Choroid plexus epithelial cell (primary cell): ENCODE results near the gene TBATA.

ENCODE experiments used
- DNase-seq: peaks from one replicate; pipeline ENCODE4 v3.0.0-alpha.2; 2010; ENCODE audit warnings: low read depth
- H3K4me3 ChIP-seq: 2 replicates; pipeline ENCODE4 v1.5.1; 2011; ENCODE audit warnings: low read depth, mild to moderate bottlenecking, control low read depth, low read length, moderate library complexity
- TF ChIP-seq, protein P1 (sequence below): conservative IDR thresholded peaks from 2 replicates; pipeline ENCODE4 v1.5.1; 2011; ENCODE audit warnings: low read depth, mild to moderate bottlenecking, control low read depth, inconsistent platforms, low read length, moderate library complexity

Gene TBATA, protein sequence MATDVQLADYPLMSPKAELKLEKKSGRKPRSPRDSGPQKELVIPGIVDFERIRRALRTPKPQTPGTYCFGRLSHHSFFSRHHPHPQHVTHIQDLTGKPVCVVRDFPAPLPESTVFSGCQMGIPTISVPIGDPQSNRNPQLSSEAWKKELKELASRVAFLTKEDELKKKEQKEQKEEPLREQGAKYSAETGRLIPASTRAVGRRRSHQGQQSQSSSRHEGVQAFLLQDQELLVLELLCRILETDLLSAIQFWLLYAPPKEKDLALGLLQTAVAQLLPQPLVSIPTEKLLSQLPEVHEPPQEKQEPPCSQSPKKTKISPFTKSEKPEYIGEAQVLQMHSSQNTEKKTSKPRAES

DNA sequence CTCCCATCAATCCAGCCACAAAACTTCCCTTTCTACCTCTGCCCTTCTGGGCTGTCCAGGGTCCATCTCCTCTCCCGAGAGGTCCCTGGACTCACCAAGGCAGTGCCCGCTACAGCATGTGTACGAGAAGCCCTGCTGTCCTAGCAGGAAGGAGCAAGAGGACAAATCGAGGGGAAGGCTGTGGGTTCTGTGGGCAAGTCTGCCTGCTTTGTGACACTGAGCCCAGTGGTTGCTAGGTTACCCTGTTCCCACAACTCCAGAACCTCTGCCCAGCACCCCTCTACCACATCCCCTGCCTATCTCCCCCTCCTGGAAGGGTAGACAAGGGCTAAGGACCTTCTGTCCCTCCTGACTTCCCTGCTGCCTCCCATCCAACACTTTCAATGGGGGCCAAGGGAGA, at the start of gene TBATA:
Gene TBATA (minus strand): TSS at position 188 of the 400 bp plus-strand sequence. CDS start 1,998 bp downstream, outside the sequence.
- no peak within 1 kb of the TSS for H3K4me3 ChIP-seq
- TF ChIP-seq, protein P1, sequence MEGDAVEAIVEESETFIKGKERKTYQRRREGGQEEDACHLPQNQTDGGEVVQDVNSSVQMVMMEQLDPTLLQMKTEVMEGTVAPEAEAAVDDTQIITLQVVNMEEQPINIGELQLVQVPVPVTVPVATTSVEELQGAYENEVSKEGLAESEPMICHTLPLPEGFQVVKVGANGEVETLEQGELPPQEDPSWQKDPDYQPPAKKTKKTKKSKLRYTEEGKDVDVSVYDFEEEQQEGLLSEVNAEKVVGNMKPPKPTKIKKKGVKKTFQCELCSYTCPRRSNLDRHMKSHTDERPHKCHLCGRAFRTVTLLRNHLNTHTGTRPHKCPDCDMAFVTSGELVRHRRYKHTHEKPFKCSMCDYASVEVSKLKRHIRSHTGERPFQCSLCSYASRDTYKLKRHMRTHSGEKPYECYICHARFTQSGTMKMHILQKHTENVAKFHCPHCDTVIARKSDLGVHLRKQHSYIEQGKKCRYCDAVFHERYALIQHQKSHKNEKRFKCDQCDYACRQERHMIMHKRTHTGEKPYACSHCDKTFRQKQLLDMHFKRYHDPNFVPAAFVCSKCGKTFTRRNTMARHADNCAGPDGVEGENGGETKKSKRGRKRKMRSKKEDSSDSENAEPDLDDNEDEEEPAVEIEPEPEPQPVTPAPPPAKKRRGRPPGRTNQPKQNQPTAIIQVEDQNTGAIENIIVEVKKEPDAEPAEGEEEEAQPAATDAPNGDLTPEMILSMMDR = no peak
- DNase-seq = no peak

DNA sequence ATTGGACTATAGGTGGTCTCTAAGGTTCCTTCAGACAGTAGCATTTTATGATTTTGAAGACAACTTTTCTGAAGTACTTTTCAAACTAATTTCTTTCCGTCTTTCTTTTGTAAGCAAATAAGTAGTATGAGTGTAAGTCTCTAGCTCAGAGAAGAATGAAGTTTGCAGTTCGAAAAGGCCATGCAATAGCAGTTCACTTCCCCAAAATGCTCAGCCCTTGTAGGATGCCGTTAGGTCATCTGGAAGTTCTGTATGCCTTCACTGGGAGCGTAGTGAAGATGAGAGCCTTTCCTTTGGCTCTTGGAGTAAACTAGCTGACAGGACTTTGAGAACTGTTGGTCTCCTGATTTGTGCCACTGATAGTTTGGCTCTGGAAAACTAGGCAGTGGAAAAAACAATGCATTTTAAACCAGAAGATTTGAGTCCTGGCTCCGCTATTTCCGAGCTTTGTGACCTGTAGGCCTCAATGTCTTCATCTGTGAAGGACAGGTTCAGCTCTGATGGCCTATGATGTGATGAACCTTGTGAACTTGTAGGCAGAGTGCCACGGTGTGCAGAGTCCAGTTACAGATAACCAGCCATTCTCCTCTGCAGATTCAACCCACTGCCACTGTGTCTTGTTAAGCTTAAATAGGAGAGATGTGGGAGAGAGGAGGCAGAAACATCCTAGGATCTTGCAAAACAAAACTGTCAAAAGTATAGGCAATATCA, 49.4 kb upstream of the TBATA start:
- no peak overlapping the region for H3K4me3 ChIP-seq
- no peak for DNase-seq
- TF ChIP-seq, protein P1 = no peak

DNA sequence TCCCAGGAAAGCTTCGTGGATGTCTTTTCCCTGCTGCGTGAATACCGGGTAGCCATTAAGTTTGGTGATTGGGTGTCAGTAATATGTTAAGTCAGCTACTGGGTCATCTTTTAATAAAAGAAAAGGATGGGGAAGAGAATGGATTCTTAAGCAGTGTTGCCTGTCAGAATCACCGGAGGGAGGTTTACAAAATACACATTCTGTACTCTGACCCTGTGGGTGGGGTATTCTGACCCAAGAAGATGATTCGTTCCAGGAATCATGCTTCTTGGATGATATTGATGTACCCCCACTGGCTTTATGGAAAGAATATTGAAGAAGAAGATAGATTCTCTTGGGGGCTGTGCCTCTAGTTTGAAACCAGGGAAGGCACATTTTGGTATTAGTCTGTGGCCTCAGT, 48.8 kb upstream of the TBATA start:
- DNase-seq = peak; percentile 27
- H3K4me3 ChIP-seq = no peak overlapping the region
- TF ChIP-seq, protein P1 = no peak

DNA sequence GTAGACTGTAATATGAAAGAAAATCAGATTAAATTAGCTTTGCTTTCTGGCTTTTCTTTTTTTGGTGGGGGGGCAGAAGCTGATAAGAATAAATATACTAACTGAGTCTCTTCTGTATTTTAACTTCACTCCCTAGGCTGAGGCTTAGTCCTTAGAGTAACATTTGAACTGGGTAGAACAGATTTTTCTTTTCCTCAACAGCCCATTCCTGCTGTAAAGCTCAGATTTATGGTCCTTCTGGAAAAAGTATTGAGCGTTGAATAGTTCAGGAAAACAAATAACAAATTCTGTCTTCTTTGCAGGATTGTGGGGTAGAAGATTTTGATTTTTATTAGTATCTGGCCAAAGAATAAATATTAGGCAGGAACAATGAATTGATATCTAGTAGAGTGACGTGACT, 48.4 kb upstream of the TBATA start:
- TF ChIP-seq, protein P1 = no peak
- no peak for DNase-seq
- no peak overlapping the region for H3K4me3 ChIP-seq

DNA sequence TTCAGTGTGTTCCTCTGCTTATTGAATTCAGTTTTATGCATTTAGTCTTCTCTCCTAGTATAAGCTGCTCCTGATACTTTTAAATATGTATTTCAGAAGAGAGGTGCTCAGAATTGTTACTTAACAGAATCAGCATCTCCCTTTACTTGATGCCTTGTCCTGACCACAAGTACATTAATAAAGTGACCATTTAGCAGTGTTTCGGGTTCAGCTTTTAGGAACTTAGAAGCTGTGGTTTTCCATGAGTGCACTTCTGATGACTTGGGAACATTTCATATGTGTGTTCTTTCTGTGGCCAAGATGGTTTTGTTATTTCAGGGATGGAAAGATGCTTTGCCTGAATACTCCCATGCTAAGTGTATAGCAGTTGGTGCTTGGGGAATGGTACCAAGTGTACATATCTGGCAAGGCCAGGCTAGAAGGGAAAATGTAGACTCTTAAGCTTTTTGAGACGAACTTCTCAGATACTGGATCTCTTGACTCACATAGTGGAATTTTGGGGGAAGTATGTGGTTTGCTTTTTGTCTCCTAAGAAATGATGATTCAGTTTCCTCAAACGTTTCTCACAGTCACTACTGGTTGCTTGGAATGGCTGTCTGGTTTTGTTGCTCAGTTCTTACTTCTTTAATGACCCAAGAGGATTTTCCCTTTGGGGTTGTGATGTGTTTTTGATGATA, 47.8 kb upstream of the TBATA start:
- TF ChIP-seq, protein P1 = no peak
- H3K4me3 ChIP-seq = no peak overlapping the region
- peak; percentile 91 for DNase-seq

DNA sequence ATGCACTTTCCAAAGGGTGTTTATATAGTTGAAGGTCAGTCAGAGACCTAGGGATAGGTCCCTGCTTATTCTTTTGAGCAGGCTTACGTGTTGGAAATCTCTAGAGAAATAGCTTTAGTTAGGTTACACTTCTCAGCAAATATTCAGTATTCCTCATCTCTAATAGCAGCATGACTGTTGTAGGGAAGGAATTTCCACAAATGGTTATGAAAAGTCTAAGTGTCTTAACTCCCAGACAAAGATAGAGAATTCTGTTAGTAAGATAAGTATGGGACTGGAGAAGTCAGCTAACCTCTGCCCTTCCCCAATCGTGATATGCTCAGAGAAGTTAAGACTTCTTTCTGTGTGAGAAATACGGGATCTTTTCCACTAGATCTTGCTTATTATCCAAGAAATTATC, 47.0 kb upstream of the TBATA start:
- H3K4me3 ChIP-seq = no peak overlapping the region
- TF ChIP-seq, protein P1 = no peak
- no peak for DNase-seq
